Middle frontal gyrus (tissue), 1 donor: ENCODE results near the gene RBFOX2.
"Not testable (repeated sequence)": the region's sequence is repeated elsewhere in the genome, so short reads cannot be mapped to it uniquely, and the experiment has no call there.

Experiments
- DNase-seq: peaks from one replicate; pipeline ENCODE4 v3.0.0-alpha.2; 2015; ENCODE audit warnings: low spot score; ENCODE audit errors: extremely low spot score

The RBFOX2 gene

GRCh38 chr22:35835998-35836691, 192.5 kb downstream of the RBFOX2 start:
- DNase-seq, result peak; percentile 53

- no peak for DNase-seq
Measured at GRCh38 chr22:35835267-35835997, 193.2 kb downstream of the RBFOX2 start.

- no peak for DNase-seq
Measured at GRCh38 chr22:35834061-35834460, 194.6 kb downstream of the RBFOX2 start.

- no peak for DNase-seq
Measured at GRCh38 chr22:35830305-35830704, 198.3 kb downstream of the RBFOX2 start.

GRCh38 chr22:35824256-35824655, 204.4 kb downstream of the RBFOX2 start:
- no peak for DNase-seq

- DNase-seq, result no peak
Measured at GRCh38 chr22:35821654-35822053, 207.0 kb downstream of the RBFOX2 start.

- no peak for DNase-seq
Measured at GRCh38 chr22:35819421-35819820, 209.2 kb downstream of the RBFOX2 start.

GRCh38 chr22:35818897-35819296, 209.7 kb downstream of the RBFOX2 start:
- DNase-seq, result no peak

- no peak for DNase-seq
Measured at GRCh38 chr22:35812600-35812999, 216.0 kb downstream of the RBFOX2 start.

GRCh38 chr22:35811670-35812069, 217.0 kb downstream of the RBFOX2 start:
- no peak for DNase-seq

- no peak for DNase-seq
Measured at GRCh38 chr22:35809816-35810215, 218.8 kb downstream of the RBFOX2 start.

GRCh38 chr22:35808377-35808776, 220.2 kb downstream of the RBFOX2 start:
- no peak for DNase-seq

- not testable (repeated sequence) for DNase-seq
Measured at GRCh38 chr22:35806668-35807067, 222.0 kb downstream of the RBFOX2 start.

- no peak for DNase-seq
Measured at GRCh38 chr22:35805466-35805865, 223.2 kb downstream of the RBFOX2 start.

- no peak for DNase-seq
Measured at GRCh38 chr22:35804421-35804820, 224.2 kb downstream of the RBFOX2 start.

- no peak for DNase-seq
Measured at GRCh38 chr22:35802885-35803284, 225.7 kb downstream of the RBFOX2 start.

- DNase-seq, result not testable (repeated sequence)
Measured at GRCh38 chr22:35801301-35801700, 227.3 kb downstream of the RBFOX2 start.

- DNase-seq, result no peak
Measured at GRCh38 chr22:35799150-35799549, 229.5 kb downstream of the RBFOX2 start.

- no peak for DNase-seq
Measured at GRCh38 chr22:35797411-35797810, 231.2 kb downstream of the RBFOX2 start.

GRCh38 chr22:35795476-35795875, 233.1 kb downstream of the RBFOX2 start:
- DNase-seq, result no peak

- no peak for DNase-seq
Measured at GRCh38 chr22:35792506-35792905, 236.1 kb downstream of the RBFOX2 start.

GRCh38 chr22:35791788-35792187, 236.8 kb downstream of the RBFOX2 start:
- not testable (repeated sequence) for DNase-seq
